Measurements from ENCODE around the gene GPC6.
"Not testable (repeated sequence)": the region's sequence is repeated elsewhere in the genome, so short reads cannot be mapped to it uniquely, and the experiment has no call there.

GPC6 gene

DNA sequence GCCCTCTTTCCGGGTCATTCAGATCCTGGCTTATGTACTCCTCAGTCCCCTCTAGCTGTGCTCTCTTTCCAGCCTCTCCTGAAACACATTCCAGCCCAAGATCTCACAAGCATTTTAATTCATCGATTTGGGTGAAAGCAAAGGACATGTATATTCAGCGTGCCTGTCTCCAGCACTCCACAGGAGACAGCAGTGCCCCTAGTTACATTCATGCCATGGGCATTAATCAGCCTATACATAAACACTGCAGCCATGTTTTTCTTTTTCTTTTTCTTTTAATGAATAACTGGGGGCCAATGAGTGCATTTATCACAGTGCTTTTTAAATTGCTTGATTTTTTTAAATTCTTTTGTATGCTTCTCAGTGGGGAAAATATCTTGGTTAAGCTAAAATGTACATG lies 1053.7 kb downstream of the GPC6 start:
- FAIRE-seq: no peak

DNA sequence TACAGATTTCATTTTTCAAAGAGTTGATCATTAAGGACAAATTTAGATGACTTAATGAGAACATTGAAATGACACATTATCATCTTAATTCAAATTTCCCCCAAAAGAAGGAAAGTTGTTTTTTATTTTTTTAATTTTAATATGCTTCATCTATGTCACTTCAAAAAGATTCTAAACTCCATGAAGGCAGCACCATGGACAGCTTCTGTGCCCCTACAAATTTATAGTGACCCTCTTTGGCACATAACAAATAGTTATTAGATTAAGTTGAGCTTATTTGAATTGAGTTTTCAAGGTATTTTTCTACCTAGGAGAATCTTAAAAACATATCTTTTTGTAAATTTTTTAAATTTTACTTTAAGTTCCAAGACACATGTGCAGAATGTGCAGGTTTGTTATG lies 1054.2 kb downstream of the GPC6 start:
- FAIRE-seq: no peak

DNA sequence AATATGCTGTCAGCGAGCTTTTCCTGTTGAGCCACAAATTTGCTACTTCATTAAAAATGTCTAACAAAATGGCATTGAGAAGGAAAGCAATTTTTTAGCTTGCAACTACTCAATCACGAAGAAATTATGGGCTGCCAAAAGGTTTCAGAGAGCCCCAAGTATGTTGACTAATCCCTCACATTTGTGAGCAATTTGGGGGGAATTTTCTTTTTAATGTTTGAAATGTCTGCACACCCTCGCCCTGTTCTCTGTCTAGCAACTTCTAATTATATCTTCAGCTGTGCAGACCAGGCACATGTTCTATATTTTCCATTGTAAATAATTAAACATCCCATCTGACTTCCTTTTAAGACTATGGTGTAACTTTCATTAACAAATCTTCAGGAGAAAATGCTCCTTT lies 1060.0 kb downstream of the GPC6 start:
- no peak for FAIRE-seq

DNA sequence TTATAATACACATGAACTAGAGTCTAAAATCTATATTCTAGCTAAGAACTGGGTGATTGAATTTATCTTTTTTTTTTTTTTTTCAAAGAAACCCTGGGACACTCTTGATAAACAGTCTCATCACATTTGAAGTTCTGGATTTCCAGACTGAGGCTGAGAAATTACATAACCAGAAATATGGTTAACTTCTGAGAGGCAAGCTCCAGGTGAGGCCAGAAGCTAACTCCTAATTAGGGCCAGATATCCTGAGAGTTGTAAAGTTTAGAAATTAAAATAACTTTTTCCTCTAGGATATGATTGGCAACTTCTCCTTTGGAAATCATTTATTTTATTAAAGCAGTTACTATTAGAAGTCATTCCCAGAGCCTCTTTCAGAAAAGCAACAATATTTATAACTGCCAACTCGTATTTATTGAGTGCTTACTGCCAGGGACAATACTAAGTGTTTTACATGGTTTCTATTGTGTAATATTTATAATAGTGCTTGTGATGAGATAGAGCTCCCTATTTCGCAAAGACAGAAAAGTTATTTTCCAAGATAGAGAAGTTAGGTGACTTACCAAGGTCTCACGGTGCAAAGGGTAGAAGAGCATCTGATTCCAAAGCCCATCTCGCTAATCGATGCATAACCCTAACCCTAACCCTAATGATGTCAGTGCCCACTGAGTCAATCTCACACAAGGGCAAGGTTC lies 1065.2 kb downstream of the GPC6 start:
- no peak for FAIRE-seq

DNA sequence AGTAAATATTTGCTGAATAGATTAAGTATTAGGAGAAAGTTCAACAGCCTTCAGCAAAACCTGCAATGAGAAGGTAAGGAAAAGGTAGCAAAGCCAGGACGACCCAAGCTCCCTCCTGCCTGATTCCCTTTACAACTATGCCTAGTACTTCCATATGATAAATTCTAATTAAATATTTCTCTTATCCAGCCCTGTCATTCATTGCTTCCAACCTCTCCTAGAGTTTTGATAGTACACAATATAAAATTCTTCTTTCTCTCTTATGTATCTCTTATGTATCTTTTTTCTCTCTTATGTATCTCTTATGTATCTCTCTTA lies 1065.7 kb downstream of the GPC6 start:
- FAIRE-seq: no peak

DNA sequence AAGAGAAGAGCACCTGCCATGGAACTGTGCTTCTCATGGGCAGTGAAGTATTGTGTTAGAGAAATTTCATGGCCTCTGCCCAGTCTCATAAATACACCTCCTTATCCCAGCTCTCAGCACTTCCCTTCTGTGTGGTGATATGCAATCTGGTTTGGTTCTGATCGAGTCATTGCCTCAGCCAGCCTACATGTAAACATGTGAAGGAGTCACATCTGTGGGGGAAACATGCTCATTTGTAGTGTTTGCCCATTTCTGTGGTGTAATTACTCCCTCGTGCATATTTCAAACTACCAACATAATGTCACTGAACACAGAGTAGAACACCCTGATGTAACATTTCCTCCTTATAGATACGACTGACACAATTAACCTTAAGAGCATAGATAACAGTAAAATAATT lies 1069.9 kb downstream of the GPC6 start:
- FAIRE-seq: no peak

DNA sequence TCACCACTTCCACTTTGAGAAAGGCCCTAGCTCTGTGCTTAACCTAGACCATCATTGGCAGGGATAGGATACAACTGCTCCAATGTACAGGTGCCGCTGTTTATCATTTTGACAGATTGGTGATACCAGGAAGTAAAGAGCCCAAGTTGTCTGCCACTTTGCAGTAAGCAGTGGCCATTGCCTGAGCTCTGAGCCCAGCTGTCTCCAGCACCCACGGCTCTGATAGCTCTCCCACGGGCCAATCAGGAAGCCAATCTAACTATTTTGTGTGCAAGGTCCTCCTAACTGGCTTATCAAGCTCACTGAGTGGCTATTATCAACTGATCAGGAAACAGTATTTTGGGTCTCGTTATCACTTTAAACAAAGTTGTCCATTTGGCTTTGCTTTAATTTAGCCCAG lies 1071.7 kb downstream of the GPC6 start:
- no peak for FAIRE-seq

DNA sequence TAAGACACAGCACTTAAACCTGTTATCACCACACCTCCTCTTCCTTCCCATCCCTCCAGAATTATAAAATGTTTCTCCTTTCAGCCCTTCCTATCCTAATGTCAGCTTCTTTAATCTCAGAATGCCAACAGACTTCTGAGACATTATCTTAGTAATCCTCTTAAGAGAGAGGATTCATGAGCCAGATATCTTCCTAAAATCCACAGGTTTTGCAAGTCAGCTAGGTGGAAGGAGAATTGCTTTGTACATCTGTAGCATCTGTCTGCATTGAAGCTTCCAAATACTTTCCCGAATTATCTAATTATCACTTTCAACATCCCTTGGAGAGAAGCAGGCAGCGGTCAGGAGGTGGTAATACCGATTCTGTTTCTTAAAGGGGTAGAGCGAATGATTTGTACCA lies 1073.8 kb downstream of the GPC6 start:
- FAIRE-seq: no peak

DNA sequence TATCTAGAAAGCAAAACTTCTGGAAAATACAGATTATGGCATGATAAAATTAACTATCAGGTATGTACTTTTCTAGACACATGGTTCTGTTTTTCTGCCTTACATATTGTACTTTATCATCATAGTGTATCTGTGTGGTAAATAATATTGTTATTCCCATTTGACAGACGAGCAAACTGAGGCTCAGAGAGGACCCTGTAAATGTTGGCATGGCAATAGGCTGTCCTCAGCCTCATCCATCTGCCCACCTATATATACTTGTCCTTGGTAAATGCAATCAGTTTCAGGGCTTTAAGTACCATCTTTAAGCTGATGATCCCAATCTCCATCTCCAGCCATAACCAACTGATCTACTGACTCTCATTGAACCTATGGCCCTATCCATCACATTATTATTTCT lies 1074.9 kb downstream of the GPC6 start:
- no peak for FAIRE-seq

DNA sequence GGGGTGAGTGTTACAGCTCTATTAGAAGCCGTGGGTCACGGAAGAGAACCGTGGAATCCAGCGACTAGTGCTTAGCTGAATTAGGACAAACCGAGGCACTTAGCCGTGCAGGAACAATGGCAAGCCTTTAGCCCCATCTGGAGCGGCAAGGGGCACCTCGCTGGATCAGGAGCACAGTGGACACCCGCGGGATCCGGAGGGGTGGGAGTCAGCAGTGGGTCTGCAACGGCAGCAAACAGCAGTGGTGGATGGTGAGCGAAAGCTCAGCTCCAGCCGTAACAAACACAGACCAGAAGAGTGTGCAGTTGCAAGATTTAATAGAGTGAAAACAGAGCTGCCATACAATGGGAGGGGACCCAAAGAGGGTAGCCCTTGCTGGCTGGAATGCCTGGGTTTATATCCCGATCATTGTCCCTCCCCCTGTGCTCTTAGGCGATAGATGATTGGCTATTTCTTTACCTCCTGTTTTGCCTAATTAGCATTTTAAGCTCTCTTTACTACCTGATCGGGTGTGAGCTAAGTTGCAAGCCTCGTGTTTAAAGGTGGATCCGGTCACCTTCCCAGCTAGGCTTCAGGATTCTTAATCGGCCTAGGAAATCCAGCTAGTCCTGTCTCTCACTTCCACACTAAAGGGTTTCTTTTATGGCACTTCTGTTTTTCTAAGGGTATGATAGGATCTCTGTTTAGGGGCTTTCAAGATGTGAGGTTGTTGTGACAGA lies 1076.4 kb downstream of the GPC6 start:
- FAIRE-seq: not testable (repeated sequence)

DNA sequence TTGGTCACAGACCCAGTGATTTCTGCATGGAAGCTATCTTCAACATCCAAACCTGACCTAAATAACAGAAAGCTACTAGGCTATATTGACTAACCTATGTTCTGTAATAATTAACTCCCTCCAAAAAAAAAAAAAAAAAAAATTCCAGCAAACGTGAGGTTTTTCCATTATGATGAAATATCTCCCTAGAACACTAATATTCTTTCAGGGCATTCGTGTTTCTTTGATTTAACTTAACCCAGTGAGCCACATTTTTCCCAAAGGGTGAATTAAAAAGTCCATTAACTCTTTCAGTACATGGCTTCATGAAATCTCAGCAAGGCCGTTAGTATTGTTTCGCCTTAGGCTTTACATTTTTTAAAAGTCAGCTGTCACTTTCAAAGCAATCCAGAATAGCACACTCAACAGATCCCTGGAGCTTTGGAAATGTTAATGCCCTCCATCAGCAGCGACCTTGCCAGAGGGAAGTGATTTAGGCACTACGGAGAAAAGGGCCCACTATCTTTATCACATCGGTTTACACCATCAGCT lies 1077.1 kb downstream of the GPC6 start:
- FAIRE-seq: no peak

DNA sequence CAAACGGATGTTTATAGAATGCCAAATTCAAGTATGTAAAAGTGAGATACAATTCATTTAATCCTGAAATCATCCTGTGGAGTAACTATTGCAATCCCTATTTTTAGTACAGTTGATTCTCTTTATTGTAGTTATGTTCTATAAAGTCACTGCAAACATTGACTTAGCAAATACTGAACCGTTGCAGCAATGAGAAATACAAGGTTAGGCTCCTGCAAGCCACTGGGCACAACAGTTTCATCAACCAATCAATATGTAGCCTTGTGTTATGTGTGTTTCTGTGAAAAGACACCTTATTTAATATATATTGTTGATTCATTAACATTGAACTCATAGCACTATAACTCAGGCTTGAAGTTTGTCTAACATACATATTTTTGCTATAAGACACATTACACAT lies 1078.4 kb downstream of the GPC6 start:
- FAIRE-seq: no peak

DNA sequence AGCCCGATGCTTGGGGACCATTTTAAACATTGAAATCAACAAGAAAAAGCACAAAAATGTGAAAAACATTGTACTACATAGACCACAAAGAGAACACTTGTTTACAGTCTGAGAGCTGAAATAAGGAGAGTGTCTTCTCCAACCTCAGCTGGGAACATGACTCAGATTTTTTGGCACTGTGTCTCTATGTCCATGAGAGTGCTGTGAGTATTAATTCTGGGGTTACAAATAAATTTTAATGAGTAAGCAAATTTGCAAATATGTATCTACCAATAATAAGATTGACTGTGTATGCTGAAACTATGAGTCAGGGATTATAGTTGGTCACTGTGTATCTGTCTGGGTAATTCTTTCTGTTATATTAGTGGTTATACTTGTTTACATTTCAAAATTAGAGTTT lies 1078.9 kb downstream of the GPC6 start:
- no peak for FAIRE-seq

DNA sequence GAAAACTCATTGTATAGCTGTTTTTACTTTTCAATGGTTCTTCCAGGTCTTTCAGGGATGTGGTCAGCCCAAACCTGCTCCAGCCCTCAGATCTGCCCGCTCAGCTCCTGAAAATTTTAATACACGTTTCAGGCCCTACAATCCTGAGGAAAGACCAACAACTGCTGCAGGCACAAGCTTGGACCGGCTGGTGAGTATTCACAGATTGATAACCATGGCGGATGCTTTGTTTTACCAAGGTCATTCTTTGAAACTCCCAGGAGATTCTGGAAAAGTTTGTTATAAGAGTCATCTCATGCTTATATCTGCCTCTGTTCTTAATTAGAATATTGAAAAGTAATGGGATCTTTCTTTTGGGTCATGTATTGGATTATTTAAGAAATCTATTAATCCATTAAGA lies 1079.3 kb downstream of the GPC6 start:
- no peak for FAIRE-seq

DNA sequence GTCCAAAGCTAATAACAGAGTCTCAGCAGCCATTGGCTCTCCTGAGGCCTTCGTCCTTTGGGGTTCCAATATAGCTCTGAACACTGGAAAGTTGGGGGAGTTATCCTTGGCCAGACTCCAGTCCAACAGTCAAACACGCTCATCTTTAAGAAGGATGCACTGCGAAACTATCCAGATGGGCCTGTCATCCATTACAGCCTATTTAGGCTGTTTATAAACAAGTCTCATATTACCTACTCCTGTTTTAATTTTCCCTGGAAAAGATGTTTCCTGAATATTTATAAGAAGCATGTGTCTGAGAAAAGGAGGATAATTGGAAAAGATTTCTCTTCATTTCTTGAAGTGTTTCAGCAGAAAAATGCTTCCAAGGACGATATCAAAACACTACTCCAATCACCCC lies 1082.2 kb downstream of the GPC6 start:
- FAIRE-seq: peak; percentile 33

DNA sequence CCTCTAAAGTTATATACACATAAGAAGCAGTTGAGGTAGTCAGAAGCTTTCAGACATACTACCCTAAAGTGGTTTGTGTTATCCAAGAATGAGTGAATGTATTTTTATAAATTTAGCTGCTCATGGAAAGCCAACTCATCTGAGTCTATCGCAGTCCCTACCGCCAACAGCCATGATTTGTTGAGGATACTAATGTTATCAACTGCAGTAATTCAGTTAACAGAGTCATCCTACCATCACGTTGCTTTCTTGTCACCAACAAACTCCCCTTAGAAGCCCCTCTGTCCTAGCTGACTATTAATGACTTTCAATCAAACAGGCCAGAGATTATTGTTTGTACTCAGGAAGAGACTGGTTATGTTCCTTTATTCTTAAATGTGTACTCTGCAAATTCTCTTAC lies 1083.0 kb downstream of the GPC6 start:
- FAIRE-seq: no peak

DNA sequence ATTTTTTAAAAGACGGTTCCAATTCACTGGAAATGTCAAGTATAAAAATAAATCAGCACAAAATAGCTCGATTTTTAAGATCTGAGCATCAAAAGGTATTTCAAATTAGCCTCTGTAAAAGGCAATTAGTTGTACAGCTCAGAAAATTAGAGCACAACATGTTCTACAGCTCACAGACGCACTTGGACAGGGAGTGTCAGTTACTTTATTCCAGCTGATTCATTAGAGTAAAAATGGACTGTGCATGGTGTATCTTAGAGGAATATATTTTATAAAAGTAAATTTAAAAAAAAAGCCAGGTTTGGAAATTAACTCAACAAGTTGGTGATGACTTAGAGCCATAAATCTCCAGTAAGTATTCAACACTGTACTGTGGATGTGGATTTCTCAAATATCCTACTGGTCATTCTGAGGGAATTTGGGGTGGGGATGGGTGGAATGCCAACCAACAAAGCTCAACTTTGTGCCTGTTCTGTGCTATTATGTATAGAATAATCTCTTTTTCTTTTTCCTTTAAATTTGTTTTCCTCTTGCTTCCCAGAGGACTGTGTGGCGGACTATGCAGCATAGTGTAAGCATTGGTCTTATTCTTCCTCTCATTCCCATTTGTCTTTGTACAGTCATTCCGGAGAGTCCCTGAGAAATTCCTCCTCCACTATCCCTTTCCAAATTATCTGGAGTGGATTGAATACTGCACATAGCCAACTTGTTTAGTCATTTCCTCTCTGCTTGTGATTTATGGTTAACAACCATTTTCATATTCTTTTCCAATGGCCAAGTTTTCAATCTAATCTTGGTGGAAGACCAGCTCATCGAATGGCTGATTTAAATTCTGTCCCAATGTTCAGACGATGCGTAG lies 1083.6 kb downstream of the GPC6 start:
- no peak for FAIRE-seq

DNA sequence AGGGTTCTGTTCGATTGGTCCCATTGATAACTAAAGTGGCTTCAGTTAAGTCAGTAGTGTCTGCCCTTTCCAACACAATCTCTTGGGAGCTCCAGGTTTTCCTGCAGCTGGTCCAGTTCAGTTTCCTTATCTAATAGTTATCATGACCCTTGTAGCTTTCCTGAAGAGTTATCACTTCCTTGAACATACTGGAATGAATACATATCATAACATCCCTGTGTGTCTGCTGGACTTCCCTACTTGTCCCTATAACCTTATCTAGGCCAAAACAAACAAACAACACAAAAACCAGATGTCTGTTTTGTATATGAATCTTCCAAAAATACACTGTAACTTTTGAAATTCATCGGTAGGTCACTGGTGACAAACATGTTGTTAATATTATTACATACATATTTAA lies 1085.3 kb downstream of the GPC6 start:
- FAIRE-seq: peak; percentile 87

DNA sequence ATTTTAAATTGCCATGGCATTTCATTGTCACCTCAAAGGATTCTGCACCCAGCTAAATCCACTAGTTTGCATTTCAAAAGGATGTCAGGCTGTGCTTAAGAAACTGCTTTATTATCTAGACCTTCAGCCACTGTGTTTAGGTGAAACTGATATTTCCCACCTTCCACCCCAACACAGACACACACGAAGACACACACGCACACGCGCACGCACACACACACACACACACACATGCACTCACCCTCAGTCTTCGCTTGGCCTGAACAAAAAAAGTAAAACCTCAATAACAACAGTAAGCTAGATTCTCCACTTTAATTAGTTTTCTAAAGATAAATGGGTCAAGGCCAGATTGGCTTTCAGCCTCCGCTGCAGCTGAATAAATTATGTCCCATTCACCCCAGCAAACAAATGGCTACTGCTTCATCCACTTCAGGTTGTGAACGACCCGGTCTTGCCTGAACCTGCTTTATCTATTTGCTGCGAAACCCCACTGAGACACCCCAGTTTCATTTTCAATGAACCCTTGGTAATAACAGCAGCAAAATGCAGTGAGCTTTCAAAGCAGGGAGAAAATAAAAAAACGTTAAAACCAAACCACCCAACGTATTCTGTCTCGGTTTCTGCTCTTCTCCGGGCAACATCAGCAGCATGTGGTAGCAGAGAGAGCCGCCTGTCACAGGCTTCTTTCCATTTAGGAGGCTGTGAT lies 1086.1 kb downstream of the GPC6 start:
- FAIRE-seq: no peak

DNA sequence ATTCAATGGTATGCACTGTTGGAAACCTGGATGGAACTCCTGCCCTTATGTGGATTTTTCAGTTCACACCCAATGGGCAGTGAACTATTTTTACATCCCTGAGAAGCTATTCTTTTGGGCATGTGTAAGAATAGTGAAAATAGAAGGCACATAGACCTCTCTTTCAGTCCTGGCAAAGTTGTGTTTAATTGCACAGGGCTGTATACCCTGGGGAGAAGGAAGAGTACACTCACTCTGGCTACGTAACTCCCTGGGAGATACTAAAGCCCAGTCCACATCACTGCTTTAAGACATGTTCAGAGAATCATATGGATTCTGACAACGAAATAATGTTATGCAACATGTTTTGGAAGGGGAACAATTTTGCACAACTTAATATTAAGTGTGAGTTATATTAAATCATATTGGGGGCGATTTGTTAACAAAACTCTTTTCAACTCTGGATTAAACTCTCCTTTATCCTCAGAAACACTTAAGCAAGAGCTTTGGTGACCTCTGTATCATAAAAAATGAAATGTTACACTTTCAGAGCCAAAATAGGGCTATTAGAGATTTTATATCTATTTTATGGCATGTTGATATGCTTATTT lies 1086.8 kb downstream of the GPC6 start:
- no peak for FAIRE-seq

DNA sequence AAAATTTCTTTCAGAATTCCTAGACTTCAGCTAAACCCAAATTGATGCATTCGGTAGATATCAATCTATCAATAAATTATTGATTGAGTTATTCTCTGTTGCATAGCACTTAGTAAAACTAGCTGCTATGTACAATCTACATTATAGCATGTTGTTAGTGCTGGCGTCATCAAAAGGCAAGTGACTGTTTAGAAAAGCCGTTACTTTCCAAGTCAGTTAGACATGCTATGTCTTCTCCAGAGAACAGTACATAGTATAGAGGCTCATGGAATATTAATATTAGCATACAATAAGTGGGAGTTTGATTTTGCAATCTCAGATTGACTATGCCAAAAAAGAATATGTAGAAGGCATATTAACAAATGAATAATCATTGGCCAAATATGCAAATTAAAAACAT lies 1087.3 kb downstream of the GPC6 start:
- FAIRE-seq: no peak

DNA sequence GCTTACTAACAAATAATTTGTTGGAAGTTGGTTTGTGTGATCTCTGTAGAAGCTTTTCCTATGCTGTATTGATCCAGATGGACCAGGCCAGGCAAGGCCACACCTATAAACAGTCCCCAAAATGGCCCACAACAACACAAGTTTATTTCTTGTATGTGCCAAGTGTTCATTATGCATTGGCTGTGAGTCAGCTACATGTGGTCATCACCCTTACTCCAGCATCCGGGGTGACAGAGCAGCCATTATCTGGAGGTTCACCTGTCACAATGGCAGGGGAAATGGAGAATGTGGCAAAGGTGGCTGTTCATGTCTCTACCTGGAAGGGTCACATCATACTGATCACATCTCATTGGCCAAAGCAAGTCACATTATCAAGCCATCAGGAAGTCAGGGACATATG lies 1088.6 kb downstream of the GPC6 start:
- FAIRE-seq: no peak

DNA sequence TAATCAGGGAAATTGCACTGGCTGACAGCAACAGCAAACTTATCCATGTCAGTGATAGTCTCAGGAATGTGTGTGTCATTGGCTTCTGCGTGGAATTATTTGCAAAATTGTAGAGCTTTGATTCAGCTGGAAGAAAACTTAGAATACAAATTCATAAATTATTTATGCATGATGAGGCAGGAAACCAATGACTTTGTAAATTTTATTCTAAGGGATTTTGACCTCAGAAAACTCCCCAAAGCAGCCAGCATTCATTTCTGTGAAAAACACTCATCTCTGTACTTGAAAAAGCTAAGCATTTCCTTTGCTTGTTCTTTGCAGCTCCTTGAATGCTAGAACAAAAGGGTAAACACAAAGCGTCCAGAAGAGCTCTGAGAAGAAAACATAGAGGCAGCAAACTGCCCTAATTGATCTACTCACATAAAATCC lies 1090.5 kb downstream of the GPC6 start:
- FAIRE-seq: no peak
